PC-9 (cell line): ENCODE measurements around the gene BCKDK. TPM values are rescaled to one million over a fixed set of nuclear protein-coding genes. Genes with fewer than 3 reads are reported as not detected.

ENCODE experiments used
- BruUV-seq: library from RNA; stranded (reverse); fragments of 400-500 nt; replicated peaks from 2 replicates; lab custom pipeline; 2021; lab: Mats Ljungman, UMichigan
- CTCF ChIA-PET: fragments of 300-600 bp; sonication (Branson Sonifier 250); formaldehyde crosslinking; loops from one replicate; lab custom pipeline; 2022; ENCODE audit warnings: antibody characterized with exemption; lab: Charles Lee
- POLR2A ChIA-PET: fragments of 300-600 bp; sonication (Branson Sonifier 250); formaldehyde crosslinking; loops from one replicate; lab custom pipeline; 2022; ENCODE audit warnings: antibody characterized with exemption; ENCODE audit not compliant: unreplicated experiment; lab: Charles Lee
- DNase-seq, 2 experiments: peaks; one replicate each; pipeline versions ENCODE4 v3.0.0 to v3.0.0-alpha.2; 2015 to 2022; ENCODE audit warnings: mixed read lengths in 1 of 2
- H2AFZ ChIP-seq: fragments of 200-600 bp; sonication (generic); 2 replicates; pipeline ENCODE4 v1.8.1; 2017; ENCODE audit warnings: antibody characterized with exemption
- H3F3A ChIP-seq: fragments of 200-600 bp; sonication (generic); 2 replicates; pipeline ENCODE4 v1.8.1; 2017; ENCODE audit warnings: antibody characterized with exemption, mild to moderate bottlenecking, low read depth; ENCODE audit not compliant: insufficient read depth
- H3K27ac ChIP-seq: fragments of 200-600 bp; sonication (generic); 2 replicates; pipeline ENCODE4 v1.6.1; 2016; ENCODE audit warnings: mixed run types
- H3K27me3 ChIP-seq: fragments of 200-600 bp; sonication (generic); 2 replicates; pipeline ENCODE4 v1.6.1; 2016; ENCODE audit warnings: low read depth, mixed run types; ENCODE audit not compliant: insufficient read depth
- H3K36me3 ChIP-seq: fragments of 200-600 bp; sonication (generic); 2 replicates; pipeline ENCODE4 v1.6.1; 2016; ENCODE audit warnings: low read depth, mixed run types
- H3K4me1 ChIP-seq: fragments of 200-600 bp; sonication (generic); replicated peaks from 2 replicates; pipeline ENCODE4 v1.6.1; 2016; ENCODE audit warnings: mixed run types; ENCODE audit not compliant: insufficient read depth
- H3K4me2 ChIP-seq: fragments of 200-600 bp; sonication (generic); 2 replicates; pipeline ENCODE4 v1.6.1; 2017; ENCODE audit warnings: mixed run types
- H3K4me3 ChIP-seq: fragments of 200-600 bp; sonication (generic); 2 replicates; pipeline ENCODE4 v1.6.1; 2016; ENCODE audit warnings: mixed run types
- H3K79me2 ChIP-seq: fragments of 200-600 bp; sonication (generic); 2 replicates; pipeline ENCODE4 v1.6.1; 2017; ENCODE audit warnings: low read depth, mixed run types
- H3K9me2 ChIP-seq: fragments of 200-600 bp; sonication (generic); 2 replicates; pipeline ENCODE4 v1.8.1; 2017; ENCODE audit warnings: mild to moderate bottlenecking; ENCODE audit not compliant: insufficient read depth
- H3K9me3 ChIP-seq: fragments of 200-600 bp; sonication (generic); 2 replicates; pipeline ENCODE4 v1.8.1; 2016; ENCODE audit warnings: low read depth; ENCODE audit not compliant: insufficient read depth
- H4K20me1 ChIP-seq: fragments of 200-600 bp; sonication (generic); 2 replicates; pipeline ENCODE4 v1.8.1; 2017; ENCODE audit not compliant: insufficient read depth
- EZH2 ChIP-seq: fragments of 200-600 bp; sonication (generic); IDR thresholded peaks from 2 replicates; pipeline ENCODE4 v1.8.0; 2017; ENCODE audit warnings: antibody characterized with exemption, low read depth
- intact Hi-C: fragments of 100-400 bp; cut with micrococcal nuclease; formaldehyde crosslinking; loops from one replicate; pipeline ENCODE4 v1.10.0; 2022; ENCODE audit not compliant: unreplicated experiment
- total RNA-seq: library from RNA; stranded (reverse); gene quantifications from 2 replicates; pipeline ENCODE4 v1.2.3, GENCODE V29; 2021
- TF ChIP-seq, protein P1 (sequence below): fragments of 200-600 bp; sonication (generic); conservative IDR thresholded peaks from 2 replicates; pipeline ENCODE4 v1.6.1; 2017; ENCODE audit warnings: mixed run types, antibody characterized with exemption, mild to moderate bottlenecking, moderate library complexity

Gene BCKDK
- total RNA-seq, 1 experiment from 2014 or later, result 41.5 TPM

DNA sequence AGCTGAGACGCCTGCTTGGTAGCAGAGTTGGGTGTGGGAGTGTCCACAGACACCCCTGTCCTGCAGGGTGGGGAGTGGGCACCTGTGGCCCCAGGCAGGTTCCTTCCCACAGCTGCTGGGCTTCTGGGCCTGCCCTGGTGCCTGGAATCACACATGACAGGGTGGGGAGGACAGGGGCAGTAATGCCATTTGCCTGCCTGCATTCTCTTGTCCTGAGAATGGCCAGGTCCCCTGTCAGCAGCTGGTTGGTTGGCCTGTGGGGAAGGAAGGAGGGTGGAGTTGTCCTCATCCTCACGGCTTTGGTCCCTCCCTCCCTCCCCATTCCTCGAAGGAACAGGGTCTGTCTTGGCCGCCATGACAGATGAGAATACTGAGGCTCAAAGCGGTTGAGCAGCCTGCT is 24.6 kb upstream of the BCKDK start:
- TF ChIP-seq, protein P1, sequence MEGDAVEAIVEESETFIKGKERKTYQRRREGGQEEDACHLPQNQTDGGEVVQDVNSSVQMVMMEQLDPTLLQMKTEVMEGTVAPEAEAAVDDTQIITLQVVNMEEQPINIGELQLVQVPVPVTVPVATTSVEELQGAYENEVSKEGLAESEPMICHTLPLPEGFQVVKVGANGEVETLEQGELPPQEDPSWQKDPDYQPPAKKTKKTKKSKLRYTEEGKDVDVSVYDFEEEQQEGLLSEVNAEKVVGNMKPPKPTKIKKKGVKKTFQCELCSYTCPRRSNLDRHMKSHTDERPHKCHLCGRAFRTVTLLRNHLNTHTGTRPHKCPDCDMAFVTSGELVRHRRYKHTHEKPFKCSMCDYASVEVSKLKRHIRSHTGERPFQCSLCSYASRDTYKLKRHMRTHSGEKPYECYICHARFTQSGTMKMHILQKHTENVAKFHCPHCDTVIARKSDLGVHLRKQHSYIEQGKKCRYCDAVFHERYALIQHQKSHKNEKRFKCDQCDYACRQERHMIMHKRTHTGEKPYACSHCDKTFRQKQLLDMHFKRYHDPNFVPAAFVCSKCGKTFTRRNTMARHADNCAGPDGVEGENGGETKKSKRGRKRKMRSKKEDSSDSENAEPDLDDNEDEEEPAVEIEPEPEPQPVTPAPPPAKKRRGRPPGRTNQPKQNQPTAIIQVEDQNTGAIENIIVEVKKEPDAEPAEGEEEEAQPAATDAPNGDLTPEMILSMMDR, result no peak
- TF ChIP-seq EZH2, result no peak
- H3K27me3 ChIP-seq, result no peaks in the 10 kb centered on the region
- H3K36me3 ChIP-seq, result peaks cover 5% of the 10 kb centered on the region
- no TSS peak for BruUV-seq
- H2AFZ ChIP-seq, result no peak overlapping the region
- H3F3A ChIP-seq, result peaks cover 17% of the 10 kb centered on the region; the same call in 1 of the 2 replicates
- H3K27ac ChIP-seq, result no peak overlapping the region
- H4K20me1 ChIP-seq, result peaks cover 35% of the 10 kb centered on the region
- no peak overlapping the region for H3K4me3 ChIP-seq
- DNase-seq, result no peak
- no peak overlapping the region for H3K4me2 ChIP-seq
- H3K4me1 ChIP-seq, result no peaks in the 10 kb centered on the region
- no peaks in the 10 kb centered on the region for H3K9me2 ChIP-seq
- no peaks in the 10 kb centered on the region for H3K9me3 ChIP-seq
- intact Hi-C loops, result no loop called here
- ChIA-PET CTCF (no interaction called here), POLR2A (no interaction called here)
- H3K79me2 ChIP-seq, result no peaks in the 10 kb centered on the region

GRCh38 chr16:31083981-31084380 is 24.2 kb upstream of the BCKDK start:
- ChIA-PET CTCF (no interaction called here), POLR2A (no interaction called here)
- H3K27ac ChIP-seq, result no peak overlapping the region

GRCh38 chr16:31084584-31085302 is 23.4 kb upstream of the BCKDK start:
- Histone ChIP-seq H3K36me3 (peaks cover 5% of the 10 kb centered on the region), H3K4me1 (no peaks in the 10 kb centered on the region), H3K4me2 (no peak overlapping the region), H3K9me3 (no peaks in the 10 kb centered on the region), H3K4me3 (no peak overlapping the region), H3F3A (peaks cover 17% of the 10 kb centered on the region; the same call in 1 of the 2 replicates), H3K27me3 (no peaks in the 10 kb centered on the region), H2AFZ (no peak overlapping the region), H4K20me1 (peaks cover 25% of the 10 kb centered on the region), H3K9me2 (no peaks in the 10 kb centered on the region), H3K27ac (no peak overlapping the region), H3K79me2 (no peaks in the 10 kb centered on the region)
- ChIA-PET POLR2A (interaction anchor here (0.5 to 0.6 kb wide), 2 partner anchors 30 to 346 kb away, joined by 5 to 18 read pairs; no protein-coding TSS in a partner anchor), CTCF (no interaction called here)
- no peak for DNase-seq
- intact Hi-C loops, result no loop called here
- TF ChIP-seq, protein P1, result no peak
- TF ChIP-seq EZH2, result no peak
- BruUV-seq, result no TSS peak

More at GRCh38 chr16:31083981-31084380, 24.2 kb upstream of the BCKDK start:
- Histone ChIP-seq H3K36me3 (peaks cover 5% of the 10 kb centered on the region), H4K20me1 (peaks cover 33% of the 10 kb centered on the region), H3K4me1 (no peaks in the 10 kb centered on the region), H3K27me3 (no peaks in the 10 kb centered on the region), H3K4me3 (no peak overlapping the region), H3K79me2 (no peaks in the 10 kb centered on the region), H3F3A (peaks cover 17% of the 10 kb centered on the region; the same call in 1 of the 2 replicates), H2AFZ (no peak overlapping the region), H3K4me2 (no peak overlapping the region), H3K9me2 (no peaks in the 10 kb centered on the region), H3K9me3 (no peaks in the 10 kb centered on the region)
- intact Hi-C loops, result no loop called here
- no peak for DNase-seq
- TF ChIP-seq EZH2, result no peak
- TF ChIP-seq, protein P1, result no peak
- no TSS peak for BruUV-seq
